ENCODE results near the gene USH1C.

The USH1C gene

DNA sequence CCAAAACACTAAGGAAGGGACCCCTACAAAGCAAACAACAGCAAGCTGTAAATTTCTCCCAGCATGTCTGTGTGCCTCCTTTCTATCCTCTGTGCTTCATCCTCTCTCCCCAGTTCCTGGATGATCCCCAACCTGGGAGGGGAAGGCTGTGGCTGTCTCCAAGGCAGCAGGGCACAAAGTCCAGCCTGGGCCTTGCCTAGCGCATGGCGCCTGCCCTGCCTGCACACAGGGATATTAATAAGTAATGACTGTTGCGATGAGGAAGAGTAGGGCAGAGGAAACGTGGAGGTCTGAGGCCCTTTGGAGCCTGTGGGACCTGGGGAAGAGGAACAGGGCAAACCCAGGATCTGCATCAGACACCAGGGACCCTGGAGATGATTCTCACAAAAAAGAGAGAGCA, 2.0 kb downstream of the USH1C start:
- no peak overlapping the region for H3K4me3 ChIP-seq (ENCODE audit: low read length)
- H2AFZ ChIP-seq (ENCODE audit: low read length), result no peak overlapping the region
- H3K9ac ChIP-seq (ENCODE audit: low read length), result no peak overlapping the region
- H3K4me1 ChIP-seq (ENCODE audit: low read length), result no peaks in the 10 kb centered on the region
- no peaks in the 10 kb centered on the region for H3K36me3 ChIP-seq (replicated peaks; ENCODE audit: insufficient read depth, low read length)
- no peaks in the 10 kb centered on the region for H3F3A ChIP-seq (ENCODE audit: insufficient read depth, low read length)
- DNase-seq, result no peak
- H4K20me1 ChIP-seq (ENCODE audit: insufficient read depth, low read length), result no peaks in the 10 kb centered on the region
- no peak overlapping the region for H3K27ac ChIP-seq (ENCODE audit: low read length)
- no peak for TF ChIP-seq EZH2phosphoT487 (IDR thresholded peaks at IDR 0.05; ENCODE audit: low read length)
- TF ChIP-seq, protein P1, sequence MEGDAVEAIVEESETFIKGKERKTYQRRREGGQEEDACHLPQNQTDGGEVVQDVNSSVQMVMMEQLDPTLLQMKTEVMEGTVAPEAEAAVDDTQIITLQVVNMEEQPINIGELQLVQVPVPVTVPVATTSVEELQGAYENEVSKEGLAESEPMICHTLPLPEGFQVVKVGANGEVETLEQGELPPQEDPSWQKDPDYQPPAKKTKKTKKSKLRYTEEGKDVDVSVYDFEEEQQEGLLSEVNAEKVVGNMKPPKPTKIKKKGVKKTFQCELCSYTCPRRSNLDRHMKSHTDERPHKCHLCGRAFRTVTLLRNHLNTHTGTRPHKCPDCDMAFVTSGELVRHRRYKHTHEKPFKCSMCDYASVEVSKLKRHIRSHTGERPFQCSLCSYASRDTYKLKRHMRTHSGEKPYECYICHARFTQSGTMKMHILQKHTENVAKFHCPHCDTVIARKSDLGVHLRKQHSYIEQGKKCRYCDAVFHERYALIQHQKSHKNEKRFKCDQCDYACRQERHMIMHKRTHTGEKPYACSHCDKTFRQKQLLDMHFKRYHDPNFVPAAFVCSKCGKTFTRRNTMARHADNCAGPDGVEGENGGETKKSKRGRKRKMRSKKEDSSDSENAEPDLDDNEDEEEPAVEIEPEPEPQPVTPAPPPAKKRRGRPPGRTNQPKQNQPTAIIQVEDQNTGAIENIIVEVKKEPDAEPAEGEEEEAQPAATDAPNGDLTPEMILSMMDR (IDR thresholded peaks at IDR 0.05; ENCODE audit: low read length), result no peak
- no peak for TF ChIP-seq EZH2 (optimal IDR thresholded peaks at IDR 0.05; ENCODE audit: low read depth, low read length)
- H3K9me2 ChIP-seq (replicated peaks; ENCODE audit: insufficient read depth, low read length), result no peaks in the 10 kb centered on the region
- no peaks in the 10 kb centered on the region for H3K79me2 ChIP-seq (ENCODE audit: low read length)
- H3K4me2 ChIP-seq (ENCODE audit: low read depth, low read length), result no peak overlapping the region
- no peaks in the 10 kb centered on the region for H3K9me3 ChIP-seq (replicated peaks; ENCODE audit: insufficient read depth, low read length)
- peaks cover 3% of the 10 kb centered on the region; the same call in 1 of the 2 replicates for H3K27me3 ChIP-seq (replicated peaks; ENCODE audit: insufficient read depth, low read length)

DNA sequence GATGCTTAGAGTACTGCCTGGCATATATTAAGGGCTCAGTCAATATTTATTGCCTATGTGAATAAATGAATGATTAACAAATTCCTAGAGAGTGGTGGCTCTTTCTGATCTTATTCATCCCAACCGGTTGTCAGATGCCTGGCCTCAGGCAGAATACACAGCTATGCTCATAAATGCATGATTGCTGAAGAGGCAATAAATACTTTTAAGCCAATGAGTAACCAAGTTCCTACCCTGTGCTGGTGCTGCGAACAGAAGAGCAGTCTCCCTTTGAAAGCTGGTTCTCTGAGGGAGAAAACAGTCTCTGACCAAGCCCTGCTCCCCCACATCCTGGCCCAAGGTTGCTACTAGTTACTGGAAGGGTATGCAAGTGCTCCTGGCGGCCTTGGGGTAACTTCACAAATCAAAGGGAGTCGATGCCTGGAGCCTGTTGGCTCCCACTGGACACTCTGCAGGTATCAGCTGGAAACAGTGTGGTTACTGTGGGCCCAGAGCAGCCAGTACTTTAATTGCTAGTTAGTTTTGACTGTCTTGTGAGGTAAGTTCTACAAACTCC, 2.8 kb downstream of the USH1C start:
- no peak for TF ChIP-seq EZH2 (optimal IDR thresholded peaks at IDR 0.05; ENCODE audit: low read depth, low read length)
- no peak overlapping the region for H3K4me3 ChIP-seq (ENCODE audit: low read length)
- no peak for DNase-seq
- no peak overlapping the region for H2AFZ ChIP-seq (ENCODE audit: low read length)
- H3K79me2 ChIP-seq (ENCODE audit: low read length), result no peaks in the 10 kb centered on the region
- H3K9me3 ChIP-seq (replicated peaks; ENCODE audit: insufficient read depth, low read length), result no peaks in the 10 kb centered on the region
- no peaks in the 10 kb centered on the region for H3K27me3 ChIP-seq (replicated peaks; ENCODE audit: insufficient read depth, low read length)
- no peaks in the 10 kb centered on the region for H3K9me2 ChIP-seq (replicated peaks; ENCODE audit: insufficient read depth, low read length)
- no peaks in the 10 kb centered on the region for H4K20me1 ChIP-seq (ENCODE audit: insufficient read depth, low read length)
- no peaks in the 10 kb centered on the region for H3K36me3 ChIP-seq (replicated peaks; ENCODE audit: insufficient read depth, low read length)
- H3K9ac ChIP-seq (ENCODE audit: low read length), result no peak overlapping the region
- H3K4me2 ChIP-seq (ENCODE audit: low read depth, low read length), result no peak overlapping the region
- no peaks in the 10 kb centered on the region for H3K4me1 ChIP-seq (ENCODE audit: low read length)
- H3K27ac ChIP-seq (ENCODE audit: low read length), result no peak overlapping the region
- H3F3A ChIP-seq (ENCODE audit: insufficient read depth, low read length), result no peaks in the 10 kb centered on the region

DNA sequence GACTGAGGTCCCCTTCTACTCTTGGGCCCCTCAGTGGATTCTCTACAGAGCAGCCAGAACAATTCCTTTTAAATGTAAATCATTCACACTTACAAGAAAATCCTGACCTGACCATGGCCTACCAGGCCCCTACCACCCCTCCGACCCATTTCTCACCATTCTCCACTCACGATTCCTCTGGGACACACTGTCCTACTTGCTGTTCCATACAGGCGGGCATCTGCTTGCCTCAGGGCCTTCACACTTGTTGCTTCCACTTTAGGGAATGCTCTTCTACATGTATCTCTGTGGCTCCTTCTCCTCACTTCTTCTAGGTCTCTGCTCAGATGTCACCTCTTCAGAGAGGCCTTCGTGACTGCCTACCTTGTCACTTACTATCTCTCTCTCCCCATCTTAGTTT, 3.4 kb downstream of the USH1C start:
- Histone ChIP-seq H4K20me1 (ENCODE audit: insufficient read depth, low read length) (no peaks in the 10 kb centered on the region), H3K4me3 (ENCODE audit: low read length) (no peak overlapping the region), H3F3A (ENCODE audit: insufficient read depth, low read length) (no peaks in the 10 kb centered on the region), H2AFZ (ENCODE audit: low read length) (no peak overlapping the region), H3K9me2 (replicated peaks; ENCODE audit: insufficient read depth, low read length) (no peaks in the 10 kb centered on the region), H3K9me3 (replicated peaks; ENCODE audit: insufficient read depth, low read length) (no peaks in the 10 kb centered on the region), H3K36me3 (replicated peaks; ENCODE audit: insufficient read depth, low read length) (no peaks in the 10 kb centered on the region), H3K27ac (ENCODE audit: low read length) (no peak overlapping the region), H3K27me3 (replicated peaks; ENCODE audit: insufficient read depth, low read length) (no peaks in the 10 kb centered on the region), H3K4me2 (ENCODE audit: low read depth, low read length) (no peak overlapping the region), H3K4me1 (ENCODE audit: low read length) (no peaks in the 10 kb centered on the region), H3K9ac (ENCODE audit: low read length) (no peak overlapping the region), H3K79me2 (ENCODE audit: low read length) (no peaks in the 10 kb centered on the region)
- TF ChIP-seq EZH2phosphoT487 (IDR thresholded peaks at IDR 0.05; ENCODE audit: low read length) (no peak), EZH2 (optimal IDR thresholded peaks at IDR 0.05; ENCODE audit: low read depth, low read length) (no peak)
- TF ChIP-seq, protein P1 (IDR thresholded peaks at IDR 0.05; ENCODE audit: low read length), result no peak
- DNase-seq, result no peak

DNA sequence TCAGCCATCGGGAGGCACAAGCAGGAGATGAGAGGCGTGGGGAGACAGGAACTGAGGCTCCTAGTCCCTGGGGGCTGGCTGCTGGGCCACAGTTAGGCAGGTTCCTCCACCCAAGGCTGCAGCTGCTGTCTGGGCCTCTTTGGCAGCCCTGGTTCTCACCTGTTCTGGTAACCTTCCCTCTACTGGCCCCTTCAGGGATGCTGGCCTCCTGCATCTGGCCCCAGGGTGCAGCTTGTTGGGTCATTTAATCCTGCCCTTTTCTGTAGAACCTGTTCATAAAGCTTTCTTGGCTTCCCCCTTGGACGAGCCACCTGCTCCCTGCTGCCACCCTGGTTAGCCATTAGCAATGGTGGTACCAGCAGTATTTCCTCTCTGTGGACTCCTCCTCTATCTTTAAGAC, 5.5 kb downstream of the USH1C start:
- no peaks in the 10 kb centered on the region for H3F3A ChIP-seq (ENCODE audit: insufficient read depth, low read length)

More for the DNA sequence above, 5.5 kb downstream of the USH1C start:
- Histone ChIP-seq H2AFZ (ENCODE audit: low read length) (no peak overlapping the region), H3K9me3 (replicated peaks; ENCODE audit: insufficient read depth, low read length) (no peaks in the 10 kb centered on the region), H3K36me3 (replicated peaks; ENCODE audit: insufficient read depth, low read length) (no peaks in the 10 kb centered on the region), H3K4me1 (ENCODE audit: low read length) (no peaks in the 10 kb centered on the region), H3K27me3 (replicated peaks; ENCODE audit: insufficient read depth, low read length) (no peaks in the 10 kb centered on the region), H3K4me3 (ENCODE audit: low read length) (no peak overlapping the region), H4K20me1 (ENCODE audit: insufficient read depth, low read length) (no peaks in the 10 kb centered on the region), H3K79me2 (ENCODE audit: low read length) (no peaks in the 10 kb centered on the region), H3K27ac (ENCODE audit: low read length) (no peak overlapping the region), H3K4me2 (ENCODE audit: low read depth, low read length) (no peak overlapping the region), H3K9me2 (replicated peaks; ENCODE audit: insufficient read depth, low read length) (no peaks in the 10 kb centered on the region), H3K9ac (ENCODE audit: low read length) (no peak overlapping the region)
- no peak for DNase-seq
- no peak for TF ChIP-seq EZH2 (optimal IDR thresholded peaks at IDR 0.05; ENCODE audit: low read depth, low read length)
- TF ChIP-seq EZH2phosphoT487 (IDR thresholded peaks at IDR 0.05; ENCODE audit: low read length), result no peak
- TF ChIP-seq, protein P1 (IDR thresholded peaks at IDR 0.05; ENCODE audit: low read length), result no peak

All from MM.1S (cell line).